Fibroblast of lung (primary cell): ENCODE data around the gene OR52B6. TPM values are rescaled to one million over a fixed set of nuclear protein-coding genes. Genes with fewer than 3 reads are reported as not detected.

Experiments
- DNase-seq, 2 donors: peaks; one replicate each; pipeline versions ENCODE4 v3.0.0 to v3.0.0-alpha.2; 2010; ENCODE audit warnings: low read depth in 2 of 2
- H2AFZ ChIP-seq: 2 replicates; pipeline ENCODE4 v1.5.1; 2012; ENCODE audit warnings: low read length, control low read depth, inconsistent platforms
- H3K27ac ChIP-seq: 2 replicates; pipeline ENCODE4 v1.5.1; 2011; ENCODE audit warnings: low read length, control low read depth; ENCODE audit not compliant: insufficient read depth
- H3K27me3 ChIP-seq: 2 replicates; pipeline ENCODE4 v1.5.1; 2011; ENCODE audit warnings: mild to moderate bottlenecking, low read length; ENCODE audit not compliant: control insufficient read depth, insufficient read depth
- H3K36me3 ChIP-seq: 2 replicates; pipeline ENCODE4 v1.5.1; 2011; ENCODE audit warnings: low read length; ENCODE audit not compliant: control insufficient read depth, insufficient read depth
- H3K4me1 ChIP-seq: 2 replicates; pipeline ENCODE4 v1.5.1; 2011; ENCODE audit warnings: low read length; ENCODE audit not compliant: control insufficient read depth, insufficient read depth; ENCODE audit errors: extremely low read depth
- H3K4me2 ChIP-seq: 2 replicates; pipeline ENCODE4 v1.5.1; 2011; ENCODE audit warnings: low read length, control low read depth; ENCODE audit not compliant: insufficient read depth; ENCODE audit errors: extremely low read depth
- H3K4me3 ChIP-seq, 4 experiments: fragments of 200-600 bp in 1 of 4; sonication (generic) in 1 of 4; replicated peaks in 1 of 4; 2 replicates each; pipeline ENCODE4 v1.5.1; 2011 to 2016; ENCODE audit warnings: low read length in 4 of 4, low read depth in 3 of 4, mild to moderate bottlenecking in 3 of 4, control low read depth in 2 of 4, inconsistent platforms in 1 of 4, mixed read lengths in 1 of 4; ENCODE audit not compliant: insufficient read depth in 1 of 4; ENCODE audit errors: control extremely low read depth in 1 of 4
- H3K79me2 ChIP-seq: 2 replicates; pipeline ENCODE4 v1.5.1; 2012; ENCODE audit warnings: mild to moderate bottlenecking, low read length, inconsistent platforms; ENCODE audit not compliant: control insufficient read depth, insufficient read depth
- H3K9ac ChIP-seq: 2 replicates; pipeline ENCODE4 v1.5.1; 2011; ENCODE audit warnings: mild to moderate bottlenecking, low read length, control low read depth; ENCODE audit not compliant: insufficient read depth
- H3K9me3 ChIP-seq: 2 replicates; pipeline ENCODE4 v1.5.1; 2012; ENCODE audit warnings: low read depth, low read length; ENCODE audit not compliant: control insufficient read depth, insufficient read depth
- H4K20me1 ChIP-seq: 2 replicates; pipeline ENCODE4 v1.5.1; 2011; ENCODE audit warnings: low read length; ENCODE audit not compliant: control insufficient read depth, insufficient read depth; ENCODE audit errors: extremely low read depth
- EZH2 ChIP-seq: IDR thresholded peaks from 2 replicates; pipeline ENCODE4 v1.5.1; 2012; ENCODE audit warnings: low read length, control low read depth, mild to moderate bottlenecking; ENCODE audit errors: missing control alignments
- polyA plus RNA-seq, 2 donors: library from polyadenylated mRNA; depleted of rRNA in 1 of 2; stranded (reverse) in 1 of 2; unstranded in 1 of 2; fragments of >200 nt; gene quantifications; 2 replicates each; pipeline ENCODE4 v1.2.1, GENCODE V29; 2011 to 2012; ENCODE audit warnings: missing spikeins in 1 of 2
- total RNA-seq: library from RNA; depleted of rRNA; stranded (reverse); fragments of >200 nt; gene quantifications from 2 replicates; pipeline ENCODE4 v1.2.1, GENCODE V29; 2014
- TF ChIP-seq, protein P1 (sequence below), 2 donors: IDR thresholded peaks in 1 of 2; conservative IDR thresholded peaks in 1 of 2; 1 replicate in 1 of 2; 2 replicates in 1 of 2; pipeline ENCODE4 v1.5.1; 2011 to 2012; ENCODE audit warnings: low read length in 2 of 2, control low read depth in 1 of 2, inconsistent platforms in 1 of 2, low read depth in 1 of 2, mild to moderate bottlenecking in 1 of 2

OR52B6 gene
- total and polyA plus RNA-seq, 2 donors (not counting 1 experiment from before 2014, with no cell fraction given): not detected

DNA sequence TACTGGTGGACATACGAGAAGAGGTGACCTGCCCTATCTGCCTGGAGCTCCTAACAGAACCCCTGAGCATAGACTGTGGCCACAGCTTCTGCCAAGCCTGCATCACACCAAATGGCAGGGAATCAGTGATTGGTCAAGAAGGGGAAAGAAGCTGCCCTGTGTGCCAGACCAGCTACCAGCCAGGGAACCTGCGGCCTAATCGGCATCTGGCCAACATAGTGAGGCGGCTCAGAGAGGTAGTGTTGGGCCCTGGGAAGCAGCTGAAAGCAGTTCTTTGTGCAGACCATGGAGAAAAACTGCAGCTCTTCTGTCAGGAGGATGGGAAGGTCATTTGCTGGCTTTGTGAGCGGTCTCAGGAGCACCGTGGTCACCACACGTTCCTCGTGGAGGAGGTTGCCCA, 22.6 kb downstream of the OR52B6 start:
- Histone ChIP-seq H2AFZ (no peak overlapping the region), H3K4me1 (peaks cover 6% of the 10 kb centered on the region), H3K4me2 (no peak overlapping the region), H3K79me2 (no peaks in the 10 kb centered on the region), H3K27me3 (no peaks in the 10 kb centered on the region), H3K36me3 (no peaks in the 10 kb centered on the region), H3K9me3 (no peaks in the 10 kb centered on the region), H3K4me3 (no peak overlapping the region), H4K20me1 (no peaks in the 10 kb centered on the region), H3K9ac (no peak overlapping the region), H3K27ac (no peak overlapping the region)
- no peak for TF ChIP-seq EZH2
- TF ChIP-seq, protein P1, sequence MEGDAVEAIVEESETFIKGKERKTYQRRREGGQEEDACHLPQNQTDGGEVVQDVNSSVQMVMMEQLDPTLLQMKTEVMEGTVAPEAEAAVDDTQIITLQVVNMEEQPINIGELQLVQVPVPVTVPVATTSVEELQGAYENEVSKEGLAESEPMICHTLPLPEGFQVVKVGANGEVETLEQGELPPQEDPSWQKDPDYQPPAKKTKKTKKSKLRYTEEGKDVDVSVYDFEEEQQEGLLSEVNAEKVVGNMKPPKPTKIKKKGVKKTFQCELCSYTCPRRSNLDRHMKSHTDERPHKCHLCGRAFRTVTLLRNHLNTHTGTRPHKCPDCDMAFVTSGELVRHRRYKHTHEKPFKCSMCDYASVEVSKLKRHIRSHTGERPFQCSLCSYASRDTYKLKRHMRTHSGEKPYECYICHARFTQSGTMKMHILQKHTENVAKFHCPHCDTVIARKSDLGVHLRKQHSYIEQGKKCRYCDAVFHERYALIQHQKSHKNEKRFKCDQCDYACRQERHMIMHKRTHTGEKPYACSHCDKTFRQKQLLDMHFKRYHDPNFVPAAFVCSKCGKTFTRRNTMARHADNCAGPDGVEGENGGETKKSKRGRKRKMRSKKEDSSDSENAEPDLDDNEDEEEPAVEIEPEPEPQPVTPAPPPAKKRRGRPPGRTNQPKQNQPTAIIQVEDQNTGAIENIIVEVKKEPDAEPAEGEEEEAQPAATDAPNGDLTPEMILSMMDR (conservative IDR thresholded peaks at IDR 0.05 in 1 of 2, IDR thresholded peaks at IDR 0.05 in 1 of 2; ENCODE audit: low read depth in 1 of 2, low read length in 2 of 2): no peak
- DNase-seq: no peak

GRCh38 chr11:5604896-5605295, 24.2 kb downstream of the OR52B6 start:
- Histone ChIP-seq H3K4me2 (no peak overlapping the region), H3K4me1 (peaks cover 6% of the 10 kb centered on the region), H2AFZ (no peak overlapping the region), H3K36me3 (no peaks in the 10 kb centered on the region), H3K9ac (no peak overlapping the region), H3K27ac (no peak overlapping the region), H3K79me2 (no peaks in the 10 kb centered on the region), H3K27me3 (no peaks in the 10 kb centered on the region), H4K20me1 (no peaks in the 10 kb centered on the region), H3K9me3 (no peaks in the 10 kb centered on the region), H3K4me3 (no peak overlapping the region)
- peak in 1 of 2 donors; percentile 26 for DNase-seq
- TF ChIP-seq EZH2: no peak
- TF ChIP-seq, protein P1 (conservative IDR thresholded peaks at IDR 0.05 in 1 of 2, IDR thresholded peaks at IDR 0.05 in 1 of 2; ENCODE audit: low read depth in 1 of 2, low read length in 2 of 2): no peak

DNA sequence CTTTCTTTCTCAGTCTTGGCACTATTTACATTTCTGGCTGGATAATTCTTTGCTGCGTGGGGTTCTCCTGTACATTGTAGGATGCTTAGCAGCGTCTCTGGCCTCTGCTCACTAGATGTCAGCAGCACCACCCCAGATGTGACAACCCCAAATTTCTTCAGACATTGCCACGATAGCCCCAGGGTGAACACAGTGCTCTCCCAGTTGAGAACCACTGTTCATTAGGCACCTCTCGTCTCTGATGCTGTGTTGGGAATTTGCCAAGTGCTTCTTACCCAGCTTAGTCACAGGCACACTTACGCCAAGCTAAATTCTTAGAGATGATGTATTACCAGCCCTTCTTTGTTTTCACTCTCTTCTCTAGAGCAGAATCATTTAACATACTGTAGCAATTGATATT, 25.2 kb downstream of the OR52B6 start:
- TF ChIP-seq, protein P1 (conservative IDR thresholded peaks at IDR 0.05 in 1 of 2, IDR thresholded peaks at IDR 0.05 in 1 of 2; ENCODE audit: low read depth in 1 of 2, low read length in 2 of 2): no peak
- Histone ChIP-seq H3K79me2 (no peaks in the 10 kb centered on the region), H4K20me1 (no peaks in the 10 kb centered on the region), H3K4me1 (peaks cover 4% of the 10 kb centered on the region), H3K4me3 (no peak overlapping the region), H3K27ac (no peak overlapping the region), H2AFZ (no peak overlapping the region), H3K9ac (no peak overlapping the region), H3K4me2 (no peak overlapping the region), H3K9me3 (no peaks in the 10 kb centered on the region), H3K36me3 (no peaks in the 10 kb centered on the region), H3K27me3 (no peaks in the 10 kb centered on the region)
- DNase-seq: peak; percentile 86 to 91
